ENCODE measurements around the gene TMEM98. TPM values are rescaled to one million over a fixed set of nuclear protein-coding genes. Genes with fewer than 3 reads are reported as not detected.
"Not testable (repeated sequence)": the region's sequence is repeated elsewhere in the genome, so short reads cannot be mapped to it uniquely, and the experiment has no call there.

Gene TMEM98
- total and polyA plus RNA-seq, 9 of the 15 experiments (the other 6 are each of a cell fraction or from before 2014, with no cell fraction given), result 33.5 to 164 (median 84.7) TPM

- TF ChIP-seq REST (IDR thresholded peaks at IDR 0.05; ENCODE audit: borderline replicate concordance) (no peak), REST (CRISPR knock-in tag; IDR thresholded peaks at IDR 0.05; ENCODE audit: low read depth) (no peak), NBN (IDR thresholded peaks at IDR 0.05; ENCODE audit: low read depth) (no peak)
Observed at GRCh38 chr17:32985050-32985756, 57.2 kb downstream of the TMEM98 start (continued).

DNA sequence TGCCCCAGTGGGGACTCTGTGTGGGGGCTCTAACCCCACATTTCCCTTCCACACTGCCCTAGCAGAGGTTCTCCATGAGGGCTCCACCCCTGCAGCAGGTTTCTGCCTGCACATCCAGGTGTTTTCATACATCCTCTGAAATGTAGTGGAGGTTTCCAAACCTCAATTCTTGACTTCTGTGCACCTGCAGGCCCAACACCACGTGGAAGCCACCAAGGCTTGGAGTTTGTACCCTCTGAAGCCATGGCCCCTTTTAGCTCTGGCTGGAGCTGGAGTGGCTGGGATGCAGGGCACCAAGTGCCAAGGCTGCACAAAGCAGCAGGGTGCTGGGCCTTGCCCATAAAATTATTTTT is 59.5 kb downstream of the TMEM98 start:
- FAIRE-seq; ATAC-seq; H3K4me1 ChIP-seq (replicated peaks in 1 of 2; ENCODE audit: control insufficient read depth in 2 of 2, insufficient read depth in 2 of 2, low read length in 2 of 2); H3K9me1 ChIP-seq (ENCODE audit: control insufficient read depth, insufficient read depth, low read length); BruUV-seq (replicated peaks); intact Hi-C loops (cut with micrococcal nuclease); H3K9me3 ChIP-seq (replicated peaks; ENCODE audit: control insufficient read depth, insufficient read depth, low read depth, low read length); H3K27me3 ChIP-seq (ENCODE audit: control insufficient read depth in 2 of 2, insufficient read depth in 2 of 2, low read length in 2 of 2); H4K20me1 ChIP-seq (replicated peaks; ENCODE audit: control insufficient read depth, insufficient read depth, low read length); H3K36me3 ChIP-seq (ENCODE audit: control insufficient read depth, insufficient read depth, low read length); H3K27ac ChIP-seq (ENCODE audit: extremely low read depth, low read depth, low read length); H3K9ac ChIP-seq (ENCODE audit: insufficient read depth in 1 of 2, low read depth in 2 of 2, low read length in 2 of 2); H3K4me2 ChIP-seq (ENCODE audit: insufficient read depth, low read length); in situ Hi-C loops (cut with MboI); CTCF ChIA-PET (ENCODE audit: low intra/inter-chr PET ratio); H2AFZ ChIP-seq (ENCODE audit: low read depth, low read length); DNase-seq (ENCODE audit: extremely low read depth in 1 of 4, low spot score in 3 of 4); H3K4me3 ChIP-seq; H3K79me2 ChIP-seq (ENCODE audit: control insufficient read depth, insufficient read depth, low read length): not testable (repeated sequence)
- WGBS (ENCODE audit: insufficient coverage, low coverage, missing lambda C conversion rate), result 9% methylated on average over 1 of the region's 1 CpG
- POLR2A ChIA-PET, result interaction anchor here (1.4 kb wide), 1 partner anchor 11 kb away, joined by 5 read pairs; no protein-coding TSS in a partner anchor

All from K562 (cell line).